ENCODE measurements around the gene EHBP1. TPM values are rescaled to one million over a fixed set of nuclear protein-coding genes. Genes with fewer than 3 reads are reported as not detected.
A peak's percentile ranks its signal among the peaks of the same experiment; 100 is the strongest.
"Not testable (repeated sequence)": the region's sequence is repeated elsewhere in the genome, so short reads cannot be mapped to it uniquely, and the experiment has no call there.

The EHBP1 gene
- total RNA-seq, 1 donor from 2014 or later = 27.6 TPM

- DNase-seq (ENCODE audit: low read depth) = no peak
Observed at GRCh38 chr2:62732262-62732777, 26.8 kb downstream of the EHBP1 start.

- no peak for DNase-seq (ENCODE audit: low read depth)
Observed at GRCh38 chr2:62733546-62733945, 28.0 kb downstream of the EHBP1 start.

GRCh38 chr2:62736899-62737559 is 31.5 kb downstream of the EHBP1 start:
- no peak for DNase-seq (ENCODE audit: low read depth)

- DNase-seq (ENCODE audit: low read depth) = no peak
Observed at GRCh38 chr2:62738981-62739936, 33.7 kb downstream of the EHBP1 start.

GRCh38 chr2:62740221-62740620 is 34.7 kb downstream of the EHBP1 start:
- DNase-seq (ENCODE audit: low read depth) = no peak

GRCh38 chr2:62741127-62741526 is 35.6 kb downstream of the EHBP1 start:
- DNase-seq (ENCODE audit: low read depth) = no peak

GRCh38 chr2:62741954-62742722 is 36.6 kb downstream of the EHBP1 start:
- peak; percentile 21 for DNase-seq (ENCODE audit: low read depth)

- no peak for DNase-seq (ENCODE audit: low read depth)
Observed at GRCh38 chr2:62743506-62743905, 38.0 kb downstream of the EHBP1 start.

- no peak for DNase-seq (ENCODE audit: low read depth)
Observed at GRCh38 chr2:62744603-62745002, 39.1 kb downstream of the EHBP1 start.

GRCh38 chr2:62745891-62746481 is 40.5 kb downstream of the EHBP1 start:
- no peak for DNase-seq (ENCODE audit: low read depth)

GRCh38 chr2:62747169-62747568 is 41.7 kb downstream of the EHBP1 start:
- no peak for DNase-seq (ENCODE audit: low read depth)

GRCh38 chr2:62747876-62748275 is 42.4 kb downstream of the EHBP1 start:
- DNase-seq (ENCODE audit: low read depth) = no peak

- not testable (repeated sequence) for DNase-seq (ENCODE audit: low read depth)
Observed at GRCh38 chr2:62749111-62749510, 43.6 kb downstream of the EHBP1 start.

GRCh38 chr2:62757029-62757428 is 51.5 kb downstream of the EHBP1 start:
- no peak for DNase-seq (ENCODE audit: low read depth)

- DNase-seq (ENCODE audit: low read depth) = no peak
Observed at GRCh38 chr2:62760026-62760425, 54.5 kb downstream of the EHBP1 start.

GRCh38 chr2:62760555-62760954 is 55.0 kb downstream of the EHBP1 start:
- DNase-seq (ENCODE audit: low read depth) = no peak

- no peak for DNase-seq (ENCODE audit: low read depth)
Observed at GRCh38 chr2:62765619-62766376, 60.3 kb downstream of the EHBP1 start.

GRCh38 chr2:62768615-62769014 is 63.1 kb downstream of the EHBP1 start:
- DNase-seq (ENCODE audit: low read depth) = no peak

GRCh38 chr2:62770629-62771028 is 65.1 kb downstream of the EHBP1 start:
- no peak for DNase-seq (ENCODE audit: low read depth)

Measured in myocyte (in vitro differentiated cells).